GM19395 (cell line): ENCODE data around the gene TJP1.
"Not testable (repeated sequence)": the region's sequence is repeated elsewhere in the genome, so short reads cannot be mapped to it uniquely, and the experiment has no call there.

Experiments
- ATAC-seq: cut with Tn5 transposase; IDR thresholded peaks from one replicate; pipeline ENCODE4 v1.9.1; 2021; ENCODE audit warnings: mild to moderate bottlenecking, moderate library complexity; ENCODE audit not compliant: unreplicated experiment

Gene TJP1

DNA sequence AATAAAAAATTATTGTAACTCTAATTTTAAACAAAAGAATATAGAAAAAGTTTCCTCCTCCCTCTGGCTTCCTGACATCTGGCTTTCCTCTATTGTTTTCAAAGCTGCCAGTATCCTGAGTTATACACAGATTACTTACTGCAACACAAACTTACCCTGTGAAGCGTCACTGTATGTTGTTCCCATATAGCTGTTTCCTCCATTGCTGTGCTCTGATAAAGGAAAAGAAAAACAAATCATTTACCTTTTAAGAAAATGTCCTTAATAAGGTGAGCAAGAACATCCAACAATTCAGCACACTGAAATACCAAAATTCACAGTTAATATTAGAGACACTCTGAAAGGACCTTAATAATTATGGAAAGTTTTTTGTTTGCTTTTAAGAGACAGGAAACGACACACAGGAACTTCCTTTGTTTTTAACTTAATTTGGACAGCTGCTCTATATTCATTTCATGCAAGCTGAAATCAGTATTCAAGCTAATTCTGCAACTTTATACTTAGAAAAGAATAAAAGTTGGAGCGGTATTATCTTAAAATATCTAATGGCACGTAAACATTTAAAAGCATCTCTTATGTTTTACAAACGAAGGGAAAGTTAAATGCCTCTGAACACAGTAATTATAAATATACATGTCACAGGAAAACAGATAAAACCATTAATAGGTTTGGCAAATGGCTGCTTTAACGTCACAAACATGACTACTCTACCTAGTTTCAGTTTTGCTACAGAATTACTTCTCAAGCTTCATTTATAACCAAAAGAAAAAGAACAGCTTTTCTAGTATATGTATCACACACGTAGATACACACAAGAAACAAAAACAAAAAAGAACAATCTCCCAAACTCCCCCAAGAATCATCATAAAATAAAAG lies 21.5 kb downstream of the TJP1 start:
- ATAC-seq = no peak

DNA sequence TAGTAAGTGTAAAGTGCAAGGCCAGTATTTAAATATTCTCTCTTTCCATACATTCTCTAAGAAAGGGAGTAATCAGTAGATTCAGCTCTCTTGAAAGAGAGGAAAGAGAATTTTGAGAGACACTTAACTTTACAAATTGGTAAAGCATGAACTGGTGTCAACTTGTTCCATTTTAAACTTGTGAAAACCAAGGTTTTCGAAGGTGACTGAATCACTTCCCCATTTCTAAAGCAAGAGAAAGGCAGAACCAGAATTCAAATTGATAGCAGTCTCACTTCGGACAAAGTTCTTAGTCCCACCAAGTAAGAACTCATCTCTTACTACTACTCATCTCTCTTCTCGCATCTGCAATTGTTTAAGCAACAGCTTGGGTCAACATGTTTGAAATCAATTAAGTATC lies 22.4 kb downstream of the TJP1 start:
- no peak for ATAC-seq

DNA sequence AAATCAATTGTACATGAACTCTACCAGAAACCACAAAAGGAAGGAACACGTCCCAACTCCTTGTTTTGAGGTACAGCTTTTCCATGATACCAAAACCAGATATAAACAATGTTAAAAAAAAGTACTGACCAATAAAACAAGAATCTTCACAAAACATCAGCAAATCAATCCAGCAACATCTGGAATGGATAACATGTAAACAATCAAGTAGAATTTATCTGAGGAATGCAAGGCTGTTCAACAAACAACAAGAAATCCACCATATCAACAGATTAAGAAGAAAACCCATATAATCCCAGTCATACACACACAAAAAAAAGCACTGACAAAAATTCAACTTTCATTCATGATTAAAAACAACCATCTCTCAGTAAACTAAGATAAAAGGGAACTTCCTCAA lies 26.7 kb downstream of the TJP1 start:
- no peak for ATAC-seq

DNA sequence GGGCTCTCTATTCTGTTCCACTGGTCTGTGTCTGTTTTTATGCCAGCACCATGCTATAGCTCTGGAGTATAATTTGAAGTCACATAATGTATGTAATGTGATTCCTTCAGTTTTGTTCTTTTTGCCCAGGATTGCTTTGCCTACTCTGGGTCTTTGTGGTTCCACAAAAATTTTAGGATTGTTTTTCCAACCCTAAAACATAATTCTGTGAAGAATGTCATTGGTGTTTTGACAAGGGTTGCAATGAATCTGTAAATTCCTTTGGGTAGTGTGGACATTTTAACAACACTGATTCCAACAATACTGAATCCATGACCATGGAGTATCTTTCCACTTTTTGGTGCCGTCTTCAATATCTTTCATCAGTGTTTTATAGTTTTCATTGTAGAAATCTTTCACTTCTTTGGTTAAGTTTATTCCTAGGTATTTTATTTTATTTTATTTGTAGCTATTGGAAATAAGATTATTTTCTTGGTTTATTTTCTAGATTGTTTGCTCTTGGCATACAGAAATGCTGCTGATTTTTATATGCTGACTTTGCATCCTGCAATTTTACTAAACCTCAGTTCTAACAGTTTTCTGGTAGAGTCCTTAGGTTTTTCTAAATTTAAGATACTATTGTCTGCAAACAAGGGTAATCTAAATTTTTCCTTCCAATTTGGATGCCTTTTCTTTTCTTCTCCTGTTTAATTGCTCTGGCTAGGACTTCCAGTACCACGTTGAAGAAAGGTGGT lies 29.7 kb downstream of the TJP1 start:
- no peak for ATAC-seq

DNA sequence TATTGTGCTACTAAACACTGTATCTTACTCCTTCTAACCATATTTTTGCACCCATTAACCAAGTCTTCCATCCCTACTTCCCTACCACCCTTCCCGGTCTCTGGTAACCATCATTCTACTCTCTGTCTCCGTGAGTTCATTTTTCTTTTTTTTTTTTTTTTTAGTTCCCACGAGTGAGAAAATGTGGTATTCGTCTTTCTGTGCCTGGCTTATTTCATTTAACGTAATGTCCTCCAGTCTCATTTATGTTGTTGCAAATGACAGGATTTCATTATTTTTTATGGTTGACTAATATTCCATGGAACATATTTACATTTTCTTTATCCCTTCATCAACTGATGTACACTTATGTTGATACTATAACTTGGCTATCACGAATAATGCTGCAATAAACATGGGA lies 31.7 kb downstream of the TJP1 start:
- no peak for ATAC-seq

DNA sequence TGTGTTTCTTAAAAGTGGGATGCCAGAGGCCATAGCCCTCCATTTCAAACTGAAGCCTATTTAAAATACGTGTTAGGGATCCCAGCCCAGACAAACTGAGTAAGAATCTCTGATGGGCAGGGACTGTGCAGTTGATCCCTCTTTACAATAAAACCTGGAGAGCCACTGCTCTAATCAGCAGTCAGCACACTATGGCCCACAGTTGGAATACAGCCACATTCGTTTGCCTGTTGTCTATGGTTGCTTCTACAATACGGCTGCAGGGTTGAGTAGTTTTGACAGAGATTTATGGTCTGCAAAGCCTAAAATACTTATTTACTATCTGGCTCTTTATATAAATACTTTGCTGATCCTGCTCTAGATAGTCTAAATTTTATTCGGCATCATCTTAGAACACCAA lies 32.4 kb downstream of the TJP1 start:
- no peak for ATAC-seq

DNA sequence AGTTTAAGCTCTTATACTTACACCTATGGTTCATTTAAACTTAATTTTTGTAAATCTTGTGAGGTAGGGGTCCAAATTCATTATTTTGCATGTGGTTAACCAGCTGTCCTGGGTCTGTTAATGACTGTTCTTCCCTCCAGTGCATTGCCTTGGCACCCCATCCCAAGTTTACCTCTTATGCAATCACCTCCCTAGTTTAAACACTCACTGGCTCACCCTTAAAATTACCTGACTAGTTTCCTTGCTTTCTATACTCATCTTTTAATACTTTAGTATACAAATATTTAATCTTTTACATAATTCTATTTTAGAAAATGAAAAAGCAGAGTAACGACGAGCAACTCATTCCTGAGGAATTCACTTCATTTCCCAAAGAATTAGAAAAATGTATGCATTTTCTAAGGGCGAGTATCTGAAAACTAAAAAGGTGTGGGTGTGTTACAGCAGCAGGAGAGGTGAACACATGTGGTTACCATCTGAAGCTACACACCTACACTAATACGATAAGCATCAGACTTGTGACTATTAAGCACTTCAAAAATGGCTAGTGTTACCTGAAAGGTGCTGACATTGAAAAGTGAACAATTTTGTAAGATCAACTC lies 33.7 kb downstream of the TJP1 start:
- ATAC-seq = no peak

DNA sequence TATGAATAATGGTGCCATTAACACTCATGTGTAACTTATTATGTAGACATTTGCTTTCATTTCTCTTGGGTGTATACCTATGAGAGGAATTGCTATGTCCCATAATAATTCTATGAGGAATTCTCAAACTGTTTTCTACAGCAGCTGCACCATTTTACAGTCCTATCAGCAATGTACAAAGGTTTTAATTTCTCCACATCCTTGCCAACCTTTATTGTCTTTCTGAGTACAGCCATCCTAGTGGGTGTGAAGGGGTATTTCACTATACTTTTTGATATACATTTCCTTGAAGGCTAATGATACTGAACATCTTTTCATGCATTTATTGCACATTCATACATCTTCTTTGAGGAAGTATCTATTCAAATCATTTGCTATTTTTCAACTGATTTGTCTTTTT lies 34.5 kb downstream of the TJP1 start:
- ATAC-seq = no peak

DNA sequence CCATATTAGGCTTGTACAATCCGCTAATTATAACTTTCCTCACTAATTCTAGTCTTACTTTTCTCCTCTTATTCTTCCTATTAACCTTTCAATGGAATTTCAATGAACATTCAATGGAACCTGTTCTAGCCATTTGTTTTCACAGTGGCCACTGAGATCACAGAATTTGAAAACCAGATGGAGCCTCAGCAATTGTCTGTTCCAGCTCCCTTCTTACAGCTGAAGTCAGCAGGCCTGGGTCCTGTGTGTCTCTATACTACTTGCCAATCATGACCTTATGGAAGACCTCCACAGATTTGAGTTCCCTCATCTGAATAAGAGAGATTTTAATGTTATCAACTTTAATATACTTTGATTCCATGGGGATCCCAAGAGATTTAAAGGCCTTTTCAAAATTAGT lies 36.6 kb downstream of the TJP1 start:
- ATAC-seq = no peak

DNA sequence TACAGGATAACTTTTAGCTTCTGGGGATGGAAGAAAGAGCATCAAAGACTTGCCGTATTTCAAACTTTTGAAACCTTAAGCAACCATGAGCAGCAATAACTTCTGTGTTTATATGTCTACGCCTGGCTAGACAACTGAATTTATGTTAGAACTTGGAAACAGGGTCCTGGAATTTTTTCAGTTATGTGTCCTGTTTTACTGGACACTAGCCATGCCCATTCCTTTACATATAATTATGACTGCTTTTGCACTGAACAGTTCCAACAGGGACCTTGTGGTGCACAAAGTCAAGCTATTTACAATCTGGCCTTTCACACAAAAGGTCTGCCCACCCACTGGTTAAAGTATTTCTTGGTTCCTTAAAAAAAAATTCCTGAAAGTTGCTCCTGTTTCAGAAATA lies 37.1 kb downstream of the TJP1 start:
- ATAC-seq = no peak

DNA sequence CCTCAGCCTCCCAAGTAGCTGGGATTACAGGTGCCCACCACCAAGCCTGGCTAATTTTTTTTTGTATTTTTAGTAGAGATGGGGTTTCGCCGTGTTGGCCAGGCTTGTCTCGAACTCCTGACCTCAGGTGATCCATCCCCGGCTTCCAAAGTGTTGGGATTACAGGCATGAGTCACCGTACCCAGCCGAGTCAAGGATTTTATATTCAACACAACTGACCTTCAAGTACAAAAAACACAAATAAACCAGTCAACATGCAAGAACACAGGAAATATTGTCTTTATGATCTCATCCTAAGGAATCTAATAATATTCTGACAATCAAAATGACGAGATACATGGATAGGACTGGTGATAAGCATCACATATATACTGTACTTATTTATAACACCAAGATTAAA lies 37.9 kb downstream of the TJP1 start:
- no peak for ATAC-seq

DNA sequence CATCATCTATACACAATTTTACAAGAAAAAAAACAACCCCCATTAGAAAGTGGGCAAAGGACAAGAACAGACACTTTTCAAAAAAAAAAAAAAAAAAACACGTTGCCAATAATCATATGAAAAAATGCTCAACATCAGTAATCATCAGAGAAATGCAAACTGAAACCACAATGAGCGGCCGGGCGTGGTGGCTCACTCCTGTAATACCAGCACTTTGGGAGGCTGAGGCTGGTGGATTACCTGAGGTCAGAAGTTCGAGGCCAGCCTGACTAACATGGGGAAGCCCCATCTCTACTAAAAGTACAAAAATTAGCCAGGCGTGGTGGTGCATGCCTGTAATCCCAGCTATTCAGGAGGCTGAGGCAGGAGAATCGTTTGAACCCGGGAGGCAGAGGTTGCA lies 39.5 kb downstream of the TJP1 start:
- not testable (repeated sequence) for ATAC-seq

DNA sequence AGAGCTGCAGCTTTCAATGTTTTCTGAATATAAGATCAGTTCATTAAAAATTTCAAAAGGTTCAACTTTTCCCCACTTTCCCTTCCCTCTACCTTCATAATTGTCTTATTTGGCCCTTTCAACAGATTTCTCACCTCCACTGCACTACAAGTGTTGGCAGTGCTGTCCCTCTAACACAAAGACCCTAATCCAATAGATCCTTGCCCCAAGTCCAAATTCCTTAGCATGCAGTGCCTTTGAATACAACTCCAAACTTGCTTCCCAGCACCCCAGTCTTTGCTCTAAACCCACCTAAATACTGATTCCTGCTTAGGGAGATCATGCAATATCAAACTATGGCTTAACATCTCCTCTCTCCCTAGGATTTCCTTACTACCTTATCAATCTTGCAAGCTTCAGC lies 43.9 kb downstream of the TJP1 start:
- no peak for ATAC-seq

DNA sequence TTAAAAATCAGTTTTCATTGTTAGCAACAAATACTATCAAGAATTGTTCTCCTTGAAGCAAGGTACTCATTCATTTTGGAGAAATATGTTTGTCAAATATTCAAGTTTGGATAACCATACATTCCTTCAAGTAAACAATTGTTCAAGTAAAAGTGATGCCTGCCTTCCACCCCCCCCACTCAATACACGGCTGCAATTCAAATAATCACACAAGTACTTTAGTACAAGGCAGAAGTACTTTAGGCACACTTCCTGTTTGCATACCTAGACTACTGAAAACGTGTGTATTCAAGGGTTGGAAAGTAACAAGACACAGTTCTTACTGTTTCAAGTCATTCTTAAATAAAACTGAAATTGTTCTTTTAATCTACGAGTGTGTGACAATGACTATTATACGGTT lies 45.4 kb downstream of the TJP1 start:
- no peak for ATAC-seq

DNA sequence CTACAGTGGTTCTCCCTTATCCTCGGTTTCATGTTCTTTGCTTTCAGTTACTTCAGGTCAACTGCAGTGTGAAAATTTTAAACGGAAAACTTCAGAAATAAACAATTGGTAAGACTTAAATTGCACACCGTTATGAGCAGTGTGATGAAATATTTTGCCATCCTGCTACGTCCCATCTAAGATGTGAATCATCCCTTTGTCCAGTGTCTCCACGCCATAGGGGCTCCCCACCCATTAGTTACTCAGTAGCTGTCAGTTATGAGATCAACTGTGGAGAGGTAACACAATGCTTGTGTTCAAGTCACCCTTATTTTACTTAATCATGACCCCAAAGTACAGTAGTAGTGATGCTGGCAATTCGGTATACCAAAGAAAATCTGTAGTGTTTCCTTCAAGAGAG lies 47.4 kb downstream of the TJP1 start:
- no peak for ATAC-seq

DNA sequence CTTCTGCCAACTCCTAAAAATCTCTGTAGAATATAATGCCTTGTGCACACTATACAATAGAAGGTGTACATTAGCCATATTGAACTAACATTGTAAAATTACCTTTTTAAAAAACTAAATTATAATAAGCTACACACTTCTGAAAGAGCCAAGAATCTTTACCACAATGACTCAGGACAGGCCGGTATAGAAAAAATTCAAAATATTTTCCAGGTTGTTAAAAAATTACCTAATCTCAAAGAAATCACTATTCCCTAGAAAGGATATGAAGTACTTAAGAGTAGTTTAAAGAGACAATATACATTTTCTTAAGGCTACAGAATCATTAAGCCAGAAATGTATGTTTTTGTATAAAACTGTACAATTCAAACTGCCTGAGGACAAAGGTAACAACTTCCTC lies 48.5 kb downstream of the TJP1 start:
- ATAC-seq = no peak

DNA sequence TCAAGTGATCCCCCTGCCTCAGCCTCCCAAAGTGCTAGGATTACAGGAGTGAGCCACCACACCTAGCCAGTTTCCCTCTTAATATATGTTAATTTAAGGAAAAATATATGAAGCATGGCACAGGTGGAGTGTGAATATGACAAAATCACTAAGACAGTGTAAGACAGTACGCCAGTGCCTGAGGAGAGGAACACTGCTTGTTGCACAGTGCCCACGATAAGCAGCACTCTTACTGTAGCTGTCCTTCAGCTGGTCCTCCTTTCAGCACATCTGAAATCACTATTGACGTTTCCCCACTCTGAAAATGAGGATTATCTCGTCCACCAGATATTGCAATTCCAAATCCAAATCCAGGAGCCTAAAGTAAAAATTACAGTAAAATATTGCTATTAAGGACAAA lies 49.3 kb downstream of the TJP1 start:
- ATAC-seq = no peak

DNA sequence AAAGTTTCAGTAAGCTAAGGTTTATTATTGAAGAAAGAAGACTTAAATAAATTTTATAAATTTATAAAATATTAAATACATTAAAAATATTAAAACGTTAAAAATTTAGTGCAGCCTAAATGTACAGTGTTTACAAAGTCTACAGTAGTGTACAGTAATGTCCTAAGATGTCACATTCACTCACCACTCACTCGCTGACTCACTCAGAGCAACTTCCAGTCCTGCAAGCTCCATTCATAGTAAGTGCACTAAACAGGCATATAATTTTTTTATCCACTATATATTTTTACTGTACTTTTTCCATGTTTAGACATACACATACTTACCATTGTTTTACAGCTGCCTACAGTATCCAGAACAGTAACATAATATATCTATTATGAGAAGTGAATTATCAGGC lies 51.5 kb downstream of the TJP1 start:
- no peak for ATAC-seq

DNA sequence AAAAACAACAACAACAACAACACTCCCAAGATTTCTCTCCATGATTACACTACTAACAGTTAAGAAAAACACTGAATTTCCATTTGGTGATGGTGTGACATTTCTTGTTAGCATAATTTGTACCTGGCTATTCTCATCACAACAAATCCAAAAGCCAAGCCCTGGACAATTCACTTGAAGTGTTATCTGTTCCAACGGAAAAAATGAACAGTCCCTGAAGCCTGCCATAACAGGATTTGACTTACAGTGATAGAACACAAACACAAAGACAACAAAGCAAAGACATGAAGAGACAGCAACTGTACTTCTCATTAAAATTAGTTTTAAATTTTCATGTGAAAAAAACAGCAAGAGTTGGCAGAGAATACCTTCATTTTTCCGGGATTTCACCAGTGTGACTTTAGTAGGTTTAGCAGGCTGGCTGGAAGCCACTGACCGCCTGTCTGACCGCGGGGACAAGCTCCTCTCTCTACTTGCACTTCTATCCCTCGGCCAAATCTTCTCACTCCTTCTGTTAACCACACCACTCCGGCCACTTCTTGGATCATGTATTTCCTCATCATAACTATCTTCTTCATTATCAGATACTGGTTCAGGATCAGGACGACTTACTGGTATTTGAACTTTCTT lies 56.3 kb downstream of the TJP1 start:
- ATAC-seq = no peak

DNA sequence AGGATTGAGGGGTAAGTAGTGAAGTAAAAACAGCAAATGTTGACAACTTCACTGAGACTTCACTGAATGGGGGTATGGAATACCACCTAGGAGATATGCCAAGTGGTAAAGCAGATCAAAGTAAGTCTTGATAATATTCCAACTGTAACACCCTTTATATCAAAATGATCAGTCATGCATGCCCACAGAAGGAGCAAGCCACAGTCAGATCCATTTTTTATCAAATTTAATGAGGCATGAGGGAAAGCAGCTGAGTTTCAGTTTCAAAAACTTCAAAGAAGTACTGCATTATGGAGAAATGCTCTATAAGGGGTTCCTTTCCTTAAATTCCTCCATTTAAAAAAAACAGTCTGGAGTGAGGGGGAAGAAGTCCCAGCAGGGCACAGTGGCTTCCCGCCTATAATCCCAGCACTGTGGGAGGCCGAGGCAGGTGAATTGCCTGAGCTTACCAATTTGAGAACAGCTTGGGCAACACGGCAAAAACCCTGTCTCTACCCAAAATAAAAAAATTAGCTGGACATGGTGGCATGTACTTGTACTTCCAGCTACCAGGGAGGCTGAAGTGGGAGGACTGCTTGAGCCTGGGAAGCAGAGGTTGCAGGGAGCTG lies 56.9 kb downstream of the TJP1 start:
- ATAC-seq = no peak

DNA sequence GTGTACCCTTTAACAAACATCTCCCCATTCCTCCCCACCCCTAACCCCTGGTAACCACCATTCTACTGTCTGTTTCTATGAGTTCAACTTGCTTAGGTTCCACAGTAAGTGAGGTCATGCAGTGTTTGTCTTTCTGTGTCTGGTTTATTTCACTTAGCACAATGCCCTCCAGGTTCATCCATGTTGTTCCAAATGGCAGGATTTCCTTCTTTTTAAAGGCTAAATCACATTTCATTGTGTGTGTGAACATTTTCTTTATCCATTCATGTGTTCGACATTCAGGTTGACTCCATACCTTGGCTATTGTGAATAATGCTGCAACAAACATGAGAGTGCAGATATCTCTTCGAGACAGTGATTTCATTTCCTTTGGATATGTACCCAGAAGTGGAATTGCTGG lies 62.7 kb downstream of the TJP1 start:
- no peak for ATAC-seq
